OCI-LY1 (cell line): ENCODE results near the gene CCDC92.

Experiments
- CTCF ChIP-seq: fragments of 200-600 bp; sonication (generic), shearing (Covaris generic); IDR thresholded peaks from 2 replicates; pipeline ENCODE4 v1.5.1; 2017; ENCODE audit warnings: mild to moderate bottlenecking, antibody characterized with exemption, low read length, moderate library complexity, mixed read lengths
- EZH2 ChIP-seq: fragments of 200-600 bp; sonication (generic), shearing (Covaris generic); IDR thresholded peaks from 2 replicates; pipeline ENCODE4 v1.8.0; 2017; ENCODE audit warnings: borderline replicate concordance, mixed run types, mild to moderate bottlenecking, antibody characterized with exemption, low read length, moderate library complexity, mixed read lengths

GRCh38 chr12:123960029-123960735, 12.4 kb downstream of the CCDC92 start:
- TF ChIP-seq CTCF, result no peak
- TF ChIP-seq EZH2, result no peak
